Erythroblast (primary cell): ENCODE measurements around the gene CDK14.

Experiments
- GATA1 ChIP-seq: IDR thresholded peaks from 2 replicates; pipeline ENCODE4 v1.6.1; 2011; ENCODE audit warnings: low read depth, mild to moderate bottlenecking, control low read depth, low read length, moderate library complexity
- POLR2A ChIP-seq: IDR thresholded peaks from 2 replicates; pipeline ENCODE4 v1.6.1; 2011; ENCODE audit warnings: mild to moderate bottlenecking, low read length

DNA sequence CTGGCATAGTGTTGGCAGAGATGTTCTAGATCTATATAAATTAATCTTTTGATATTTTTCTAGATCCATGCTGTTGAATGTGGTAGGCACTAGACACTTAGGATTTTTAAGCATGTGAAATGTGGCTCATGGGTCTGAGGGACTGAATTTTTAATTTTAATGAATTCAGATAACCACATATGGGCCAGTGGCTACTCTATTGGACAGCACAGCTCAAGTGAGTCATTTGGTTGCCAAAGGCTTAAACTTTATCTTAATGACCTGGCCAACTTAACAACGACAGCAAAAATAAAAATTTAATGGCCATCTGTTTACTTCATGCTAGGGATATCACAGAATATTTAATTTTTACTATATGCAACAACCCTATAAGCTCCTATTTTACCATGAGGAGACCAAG, 61.4 kb downstream of the CDK14 start:
- TF ChIP-seq POLR2A: no peak
- TF ChIP-seq GATA1: no peak
